GM18951 (cell line): ENCODE measurements around the gene PAK5.

Experiments
- POLR2A ChIP-seq: IDR thresholded peaks from 4 replicates; pipeline ENCODE4 v1.6.1; 2011; ENCODE audit warnings: mild to moderate bottlenecking; ENCODE audit not compliant: insufficient read length, insufficient read depth; ENCODE audit errors: extremely low read depth
- in situ Hi-C: fragments of 300-500 bp; cut with MboI; formaldehyde crosslinking; loops from one replicate; pipeline ENCODE4 v1.12.0; 2022; ENCODE audit warnings: low sequenced_read_pairs, mixed read lengths, inconsistent platforms; ENCODE audit not compliant: unreplicated experiment

PAK5 gene

DNA sequence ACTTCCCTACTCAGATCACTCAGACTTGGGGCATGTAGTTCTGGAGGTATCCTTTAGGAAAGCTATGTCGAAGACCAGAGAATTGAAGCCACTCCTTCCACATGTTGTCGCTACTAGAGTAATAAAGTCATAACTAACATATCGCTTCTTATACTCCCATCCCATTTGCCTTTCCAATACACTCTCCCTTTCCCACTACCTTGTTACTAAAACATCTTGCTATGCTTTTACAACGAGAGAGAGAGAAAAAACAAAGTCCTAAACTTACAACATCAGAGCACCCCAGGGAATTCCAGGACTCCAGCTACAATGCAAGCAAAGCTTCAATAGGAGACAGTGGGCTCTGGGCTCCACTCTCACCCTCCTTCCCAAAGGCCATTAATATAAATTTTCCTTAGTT is 329.6 kb downstream of the PAK5 start:
- in situ Hi-C loops = no loop called here
- no peak for TF ChIP-seq POLR2A

DNA sequence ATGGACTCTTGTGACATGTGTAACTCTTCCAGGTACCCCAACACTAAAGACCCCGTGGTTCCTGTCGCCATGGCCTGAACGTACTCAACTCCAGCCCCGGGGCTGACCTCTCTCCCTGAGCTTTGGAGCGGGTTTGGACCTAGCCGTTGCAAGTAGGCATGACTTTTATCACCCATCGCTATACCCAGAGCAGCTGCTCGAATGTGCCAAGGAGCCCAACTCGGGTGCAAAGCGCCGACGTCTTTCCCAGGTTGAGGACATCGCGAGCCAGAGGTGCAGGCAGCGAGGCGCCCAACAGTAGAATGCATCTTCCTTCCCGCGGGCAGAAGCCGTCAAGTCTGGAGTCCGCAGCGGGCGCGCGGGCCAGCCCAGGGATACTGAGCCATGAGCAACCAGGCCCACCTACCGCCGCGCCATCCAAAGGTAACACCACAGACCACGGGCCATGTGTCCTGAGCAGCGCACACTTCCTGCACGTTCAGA is 330.1 kb downstream of the PAK5 start:
- in situ Hi-C loops = no loop called here
- no peak for TF ChIP-seq POLR2A

DNA sequence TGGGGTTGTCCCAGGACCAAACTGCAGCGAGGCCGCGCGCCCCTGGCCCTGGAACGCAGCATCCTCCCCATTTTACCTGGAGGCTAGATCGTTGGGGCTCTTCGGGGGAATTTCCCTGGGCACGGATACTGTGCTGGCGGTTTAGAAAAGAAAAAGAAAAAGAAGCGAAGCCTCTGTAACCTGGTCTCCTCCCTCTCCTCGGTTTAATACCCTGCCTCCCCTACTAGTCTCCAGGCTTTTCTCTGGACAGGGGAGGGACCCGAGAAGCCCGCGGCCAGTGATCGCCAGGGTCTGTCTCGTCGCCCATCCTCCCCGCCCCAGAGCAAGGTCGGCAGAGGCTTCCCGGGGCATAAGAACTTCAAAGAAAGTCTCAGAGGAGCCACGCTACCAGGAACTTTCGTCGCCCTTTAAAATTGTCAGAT is 330.6 kb downstream of the PAK5 start:
- in situ Hi-C loops = no loop called here
- no peak for TF ChIP-seq POLR2A

DNA sequence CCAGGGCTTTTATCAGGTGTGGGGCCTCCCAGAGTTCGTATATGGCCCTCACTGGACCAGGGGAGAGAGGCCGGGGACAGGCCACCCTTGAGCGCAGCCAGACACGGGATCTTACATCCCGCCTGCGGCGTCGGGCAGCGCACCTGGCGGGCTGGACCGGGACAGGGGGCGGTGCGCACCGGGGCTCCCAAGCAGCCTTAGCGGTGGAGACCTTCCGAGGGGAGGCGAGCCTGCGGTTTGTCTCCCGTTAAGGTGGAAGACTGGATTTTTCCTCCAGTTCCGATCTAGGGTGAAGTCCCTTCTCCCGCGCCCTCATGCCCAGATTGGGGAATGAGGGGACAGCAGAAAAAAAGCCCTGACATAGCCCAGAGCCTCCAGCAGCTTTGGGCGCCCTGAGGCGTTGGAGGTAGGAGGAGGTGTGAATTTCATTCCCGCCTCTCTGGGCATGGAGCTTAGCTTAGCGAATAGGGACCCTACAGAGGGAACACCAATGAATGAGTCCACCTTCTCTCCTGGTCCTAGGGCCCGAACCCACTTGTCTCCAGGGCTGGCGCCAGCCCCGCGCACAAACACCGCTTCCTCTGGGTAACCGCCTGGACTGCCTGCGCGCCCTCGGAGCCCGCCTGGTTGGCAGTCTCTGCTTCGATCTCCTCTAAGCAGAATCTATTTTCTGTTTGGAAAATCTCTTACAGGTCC is 331.2 kb downstream of the PAK5 start:
- in situ Hi-C loops = no loop called here

DNA sequence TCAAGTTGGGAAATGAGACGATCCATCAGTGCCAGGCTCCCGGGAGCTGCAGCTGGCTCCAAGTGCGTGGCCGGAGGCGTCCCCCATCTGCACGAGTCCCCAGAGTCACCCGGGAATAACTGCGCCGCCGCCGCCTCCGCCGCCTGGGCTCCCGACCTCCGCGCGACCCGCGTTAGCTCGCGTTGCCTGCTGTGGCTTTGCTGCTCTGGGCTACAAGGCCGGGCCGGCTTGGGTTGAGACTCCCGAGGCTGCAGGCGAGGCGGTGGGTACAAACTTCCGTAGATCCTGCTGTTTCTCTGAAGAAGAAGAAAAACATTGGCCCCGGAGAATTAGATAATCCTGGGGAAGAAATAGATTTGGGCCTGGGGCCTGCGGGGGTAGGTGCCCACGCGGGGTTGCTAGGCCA is 331.9 kb downstream of the PAK5 start:
- TF ChIP-seq POLR2A = no peak
- in situ Hi-C loops = no loop called here

More for the DNA sequence above, 331.2 kb downstream of the PAK5 start:
- TF ChIP-seq POLR2A = no peak

DNA sequence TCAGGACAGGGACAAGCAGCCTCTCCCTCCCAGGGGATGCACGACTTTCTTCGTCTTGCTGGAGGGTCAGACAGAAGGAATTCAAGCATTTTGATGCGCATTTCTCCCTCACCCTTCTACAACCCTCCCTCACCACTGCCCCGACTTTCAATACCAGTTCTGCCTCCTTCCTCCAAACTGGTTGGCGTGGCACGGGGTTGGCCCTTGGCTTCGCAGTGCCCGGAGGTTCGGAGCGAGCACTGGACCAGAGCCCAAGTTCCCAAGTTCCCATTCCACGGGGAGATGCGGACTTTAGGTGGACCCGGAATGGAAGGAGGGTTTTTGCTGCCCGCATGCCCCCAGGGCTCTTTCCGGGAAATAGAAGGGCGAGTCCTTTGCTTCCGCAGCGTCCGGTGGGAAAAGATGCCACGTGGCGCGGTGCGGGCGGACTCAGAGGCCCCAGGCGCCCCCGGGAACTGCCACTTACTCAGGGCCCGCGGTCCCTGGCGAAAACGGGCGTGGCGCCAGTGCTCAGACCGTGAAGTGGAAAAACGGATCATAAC is 332.5 kb downstream of the PAK5 start:
- in situ Hi-C loops = no loop called here

DNA sequence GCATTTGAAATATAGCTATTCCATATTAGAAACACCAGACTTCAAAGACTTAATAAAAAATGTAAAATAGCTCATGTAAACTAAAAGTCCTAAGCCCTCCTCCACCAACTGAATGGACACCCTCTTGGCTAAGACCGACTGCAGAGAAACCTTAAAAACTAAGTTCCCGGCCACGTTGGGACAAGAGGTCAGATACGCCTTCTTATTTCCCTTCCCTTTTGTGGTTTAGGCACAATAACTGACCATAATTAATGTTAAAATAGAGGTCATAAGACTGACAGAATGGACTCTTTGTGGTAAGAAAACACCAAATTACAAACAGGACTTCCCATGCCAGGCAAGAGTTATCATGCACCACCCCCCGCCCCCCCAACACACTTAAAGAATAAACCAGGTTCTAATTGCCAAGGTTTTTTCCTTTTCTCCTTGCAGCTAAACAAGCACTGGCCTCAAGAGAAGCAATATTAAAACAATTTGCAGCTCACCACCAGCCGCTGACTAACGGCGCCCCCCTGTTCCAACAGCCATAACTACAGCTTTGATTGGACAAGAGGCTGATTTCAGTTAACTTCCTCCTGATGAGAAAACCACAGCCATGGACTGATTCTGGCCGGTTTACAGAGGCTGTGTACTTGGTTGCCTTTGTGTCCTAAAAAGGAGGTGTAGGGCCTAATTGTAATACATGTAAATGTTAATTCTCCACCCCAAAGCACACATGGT is 335.2 kb downstream of the PAK5 start:
- in situ Hi-C loops = no loop called here

More for the DNA sequence above, 332.5 kb downstream of the PAK5 start:
- TF ChIP-seq POLR2A = no peak

DNA sequence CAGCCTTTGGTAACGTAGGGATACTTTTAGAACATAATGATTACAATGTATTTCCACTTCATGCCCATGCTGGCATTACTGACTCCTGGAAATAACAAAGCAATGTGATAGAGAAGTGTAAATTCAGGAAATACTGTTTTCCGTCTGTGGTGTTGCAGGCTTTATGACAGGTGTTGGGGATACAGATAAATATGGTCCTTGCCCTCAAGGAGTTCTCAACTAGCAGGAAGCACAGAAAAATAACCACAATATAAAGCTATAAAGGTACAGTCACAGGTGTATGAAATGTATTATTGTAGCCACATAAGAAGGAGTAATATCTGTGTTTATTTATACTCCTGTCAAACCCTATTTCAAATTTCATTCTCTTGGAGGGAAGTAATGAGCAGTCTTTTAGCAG is 337.4 kb downstream of the PAK5 start:
- in situ Hi-C loops = no loop called here
- no peak for TF ChIP-seq POLR2A

More for the DNA sequence above, 335.2 kb downstream of the PAK5 start:
- TF ChIP-seq POLR2A = no peak

DNA sequence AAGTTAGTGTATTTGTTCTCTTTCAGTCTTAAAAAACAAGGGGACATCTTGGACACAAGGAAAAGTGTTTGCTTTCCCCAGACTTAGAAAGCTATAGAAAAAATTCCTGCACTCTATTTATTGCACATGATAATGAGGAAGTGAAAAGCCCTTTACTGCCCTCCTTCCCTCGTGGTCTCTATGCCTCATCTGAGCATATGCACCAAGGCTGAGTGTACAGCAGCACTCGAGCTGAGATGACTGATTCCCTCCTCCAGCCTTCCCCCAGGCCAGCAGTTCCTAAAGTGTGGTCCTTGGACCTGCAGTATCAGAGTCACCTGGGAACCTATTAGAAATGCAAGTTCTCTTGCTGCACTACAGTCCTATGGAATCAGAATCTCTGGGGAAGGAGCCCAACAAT is 338.8 kb downstream of the PAK5 start:
- in situ Hi-C loops = no loop called here

DNA sequence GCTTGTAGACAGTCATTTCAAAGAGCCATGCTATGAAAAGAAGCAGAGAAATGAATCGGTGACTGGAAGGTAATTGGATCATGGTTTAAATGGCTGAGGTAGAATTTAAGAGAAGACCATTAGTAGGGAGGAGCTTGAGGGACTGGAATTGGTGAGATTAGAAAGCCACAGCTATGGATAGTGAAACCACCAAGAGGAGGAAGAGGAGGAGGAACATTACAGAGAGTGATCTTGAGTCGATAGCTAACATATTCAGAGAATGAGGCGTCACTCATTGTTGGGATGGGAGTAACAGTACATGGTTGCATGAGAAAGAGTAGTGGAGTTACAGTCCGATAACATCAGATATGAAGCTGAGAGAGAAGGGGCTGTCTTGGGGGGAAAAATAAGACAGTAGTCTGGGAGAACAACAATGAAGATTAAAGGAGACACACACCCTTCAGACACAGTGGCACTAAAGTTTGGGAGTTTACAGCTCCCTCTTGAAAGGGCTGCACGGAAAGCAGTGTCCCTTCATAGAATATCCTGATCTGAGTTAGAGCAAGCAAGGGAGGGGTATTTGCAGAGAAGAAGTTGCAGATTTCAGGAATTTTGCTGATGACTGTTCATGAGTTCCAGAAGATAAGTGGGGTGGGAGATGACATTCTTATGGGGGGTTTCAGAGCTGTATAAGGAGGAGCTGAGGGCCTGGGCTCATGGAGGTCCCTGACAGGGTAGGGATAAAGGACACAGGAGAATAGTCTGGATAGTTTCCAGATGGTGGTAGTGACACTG is 339.6 kb downstream of the PAK5 start:
- TF ChIP-seq POLR2A = no peak
- in situ Hi-C loops = no loop called here

More for the DNA sequence above, 338.8 kb downstream of the PAK5 start:
- no peak for TF ChIP-seq POLR2A

DNA sequence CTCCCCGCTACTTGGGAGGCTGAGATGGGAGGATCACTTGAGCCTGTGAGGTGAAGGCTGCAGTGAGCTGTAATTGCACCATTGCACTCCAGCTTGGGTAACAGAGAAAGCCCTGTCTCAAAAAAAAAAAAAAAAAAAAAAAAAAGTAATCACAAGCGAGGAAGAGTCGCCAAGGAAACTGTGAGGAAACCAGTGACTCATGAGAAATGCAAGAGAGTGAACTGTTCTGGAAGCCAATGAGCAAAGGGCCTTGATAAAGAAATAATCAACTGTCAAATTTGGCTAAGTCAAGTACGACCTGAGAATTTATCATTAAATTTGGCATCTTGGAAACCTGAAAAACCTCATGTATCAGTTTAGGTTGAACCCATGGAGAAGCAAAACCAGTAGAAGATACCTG is 340.6 kb downstream of the PAK5 start:
- in situ Hi-C loops = no loop called here

DNA sequence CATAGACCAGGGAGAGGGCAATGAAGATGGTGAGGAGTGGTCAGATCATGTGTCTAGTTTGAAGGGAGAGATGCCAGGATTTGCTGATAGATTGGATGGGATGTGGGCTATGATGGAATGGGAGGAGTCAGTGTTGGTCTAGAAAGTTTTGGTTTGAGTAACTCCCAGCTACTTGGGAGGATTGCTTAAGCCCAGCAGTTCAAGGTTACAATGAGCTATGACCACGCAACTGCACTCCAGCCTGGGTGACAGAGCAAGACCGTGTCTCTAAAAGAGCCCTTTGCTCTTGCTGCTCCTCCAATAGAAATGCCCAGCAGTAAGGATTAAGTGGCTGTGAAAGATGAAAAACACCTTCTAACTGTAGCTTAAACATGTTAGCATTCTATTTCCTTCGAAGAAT is 342.7 kb downstream of the PAK5 start:
- TF ChIP-seq POLR2A = no peak
- in situ Hi-C loops = no loop called here

More for the DNA sequence above, 340.6 kb downstream of the PAK5 start:
- TF ChIP-seq POLR2A = no peak

DNA sequence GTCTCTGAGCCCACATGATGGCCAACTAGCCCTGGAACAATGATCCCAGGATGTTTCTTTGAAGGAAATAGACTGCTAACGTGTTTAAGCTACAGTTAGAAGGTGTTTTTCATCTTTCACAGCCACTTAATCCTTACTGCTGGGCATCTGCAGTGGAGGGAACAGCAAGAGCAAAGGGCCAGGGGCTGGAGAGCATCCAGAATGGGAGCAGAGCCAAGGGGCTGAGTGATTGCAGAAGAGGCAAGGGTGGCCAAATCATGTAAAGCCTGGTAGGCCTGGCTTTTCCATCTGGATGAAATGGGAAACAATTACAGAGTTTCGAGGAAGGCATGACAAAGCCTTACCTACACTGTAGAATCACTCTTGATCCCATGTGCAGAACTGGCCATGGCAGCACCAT is 343.2 kb downstream of the PAK5 start:
- TF ChIP-seq POLR2A = no peak
- in situ Hi-C loops = no loop called here
